D721Med (cell line): ENCODE data around the gene ELOA.
A peak's percentile ranks its signal among the peaks of the same experiment; 100 is the strongest.

ENCODE experiments used
- DNase-seq: peaks from one replicate; pipeline ENCODE4 v3.0.0; 2011; ENCODE audit warnings: low spot score; ENCODE audit not compliant: insufficient read length
- FAIRE-seq: peaks from 2 replicates; lab custom pipeline; 2011; peaks lifted over from hg19 to GRCh38; lab: Jason Lieb, UNC
- CTCF ChIP-seq: IDR thresholded peaks from 2 replicates; pipeline ENCODE4 v1.5.1; 2012; ENCODE audit warnings: mild to moderate bottlenecking, control low read depth; ENCODE audit not compliant: insufficient read depth; ENCODE audit errors: missing control alignments

Gene ELOA

GRCh38 chr1:23803674-23804073 lies 60.4 kb downstream of the ELOA start:
- TF ChIP-seq CTCF, result no peak
- FAIRE-seq (no peak), DNase-seq (no peak)

GRCh38 chr1:23804183-23804835 lies 61.0 kb downstream of the ELOA start:
- DNase-seq, result no peak
- no peak for TF ChIP-seq CTCF
- no peak for FAIRE-seq

GRCh38 chr1:23805025-23805424 lies 61.8 kb downstream of the ELOA start:
- no peak for DNase-seq
- TF ChIP-seq CTCF, result no peak
- no peak for FAIRE-seq

- TF ChIP-seq CTCF, result no peak
- FAIRE-seq, result no peak
- no peak for DNase-seq
Measured at GRCh38 chr1:23806280-23806679, 63.0 kb downstream of the ELOA start.

- FAIRE-seq, result no peak
- TF ChIP-seq CTCF, result no peak
- DNase-seq, result no peak
Measured at GRCh38 chr1:23807453-23807852, 64.2 kb downstream of the ELOA start.

- FAIRE-seq (no peak), DNase-seq (no peak)
- TF ChIP-seq CTCF, result peak; percentile 79
Measured at GRCh38 chr1:23809751-23810171, 66.5 kb downstream of the ELOA start.

GRCh38 chr1:23810818-23811540 lies 67.7 kb downstream of the ELOA start:
- TF ChIP-seq CTCF, result peak; percentile 54
- no peak for FAIRE-seq
- no peak for DNase-seq
